DND-41 (cell line): ENCODE measurements around the gene CASKIN2.

Experiments
- ATAC-seq: fragments of 200-7000 bp; cut with Tn5 transposase; 3 replicates; pipeline ENCODE4 v1.9.1; 2021; ENCODE audit warnings: low read depth; ENCODE audit not compliant: insufficient read depth
- DNase-seq: peaks from one replicate; pipeline ENCODE4 v3.0.0-alpha.2; 2020
- H2AFZ ChIP-seq: 2 replicates; pipeline ENCODE4 v1.6.0; 2012; ENCODE audit warnings: low read depth, low read length
- H3K27ac ChIP-seq: 2 replicates; pipeline ENCODE4 v1.5.1; 2012; ENCODE audit warnings: low read length, inconsistent platforms
- H3K27me3 ChIP-seq: fragments of 200-600 bp; sonication (generic); 2 replicates; pipeline ENCODE4 v1.6.0; 2012; ENCODE audit warnings: low read length, mild to moderate bottlenecking, inconsistent platforms; ENCODE audit not compliant: insufficient read depth, poor library complexity
- H3K36me3 ChIP-seq: 2 replicates; pipeline ENCODE4 v1.5.1; 2012; ENCODE audit warnings: low read length, inconsistent platforms; ENCODE audit not compliant: insufficient read depth
- H3K4me1 ChIP-seq: 2 replicates; pipeline ENCODE4 v1.5.1; 2012; ENCODE audit warnings: mild to moderate bottlenecking, low read length; ENCODE audit not compliant: insufficient read depth
- H3K4me2 ChIP-seq: 2 replicates; pipeline ENCODE4 v1.6.0; 2012; ENCODE audit warnings: mild to moderate bottlenecking, moderate library complexity, low read length, inconsistent platforms; ENCODE audit not compliant: insufficient read depth
- H3K4me3 ChIP-seq, 2 experiments: fragments of 200-600 bp in 1 of 2; shearing (Covaris generic) in 1 of 2; 2 replicates each; pipeline ENCODE4 v1.5.1; 2012 to 2016; ENCODE audit warnings: inconsistent platforms in 2 of 2, low read length in 2 of 2, mild to moderate bottlenecking in 2 of 2, low read depth in 1 of 2, moderate library complexity in 1 of 2
- H3K79me2 ChIP-seq: 2 replicates; pipeline ENCODE4 v1.6.0; 2012; ENCODE audit warnings: low read length, inconsistent platforms; ENCODE audit not compliant: insufficient read depth
- H3K9ac ChIP-seq: 2 replicates; pipeline ENCODE4 v1.6.0; 2012; ENCODE audit warnings: low read depth, mild to moderate bottlenecking, inconsistent platforms, low read length, moderate library complexity
- H3K9me3 ChIP-seq: 2 replicates; pipeline ENCODE4 v1.5.1; 2012; ENCODE audit warnings: low read length, moderate library complexity, mild to moderate bottlenecking, inconsistent platforms; ENCODE audit not compliant: insufficient read depth, severe bottlenecking
- H4K20me1 ChIP-seq: 2 replicates; pipeline ENCODE4 v1.6.0; 2012; ENCODE audit warnings: low read length; ENCODE audit not compliant: insufficient read depth
- EZH2 ChIP-seq: IDR thresholded peaks from 3 replicates; pipeline ENCODE4 v1.6.1; 2012; ENCODE audit warnings: borderline replicate concordance, low read depth, mild to moderate bottlenecking, moderate library complexity, low read length, inconsistent platforms; ENCODE audit not compliant: severe bottlenecking
- TF ChIP-seq, protein P1 (sequence below): IDR thresholded peaks from 2 replicates; pipeline ENCODE4 v1.5.1; 2012; ENCODE audit warnings: borderline replicate concordance, low read length, moderate library complexity, mild to moderate bottlenecking; ENCODE audit not compliant: poor library complexity, severe bottlenecking; ENCODE audit errors: extremely low read depth

The CASKIN2 gene

DNA sequence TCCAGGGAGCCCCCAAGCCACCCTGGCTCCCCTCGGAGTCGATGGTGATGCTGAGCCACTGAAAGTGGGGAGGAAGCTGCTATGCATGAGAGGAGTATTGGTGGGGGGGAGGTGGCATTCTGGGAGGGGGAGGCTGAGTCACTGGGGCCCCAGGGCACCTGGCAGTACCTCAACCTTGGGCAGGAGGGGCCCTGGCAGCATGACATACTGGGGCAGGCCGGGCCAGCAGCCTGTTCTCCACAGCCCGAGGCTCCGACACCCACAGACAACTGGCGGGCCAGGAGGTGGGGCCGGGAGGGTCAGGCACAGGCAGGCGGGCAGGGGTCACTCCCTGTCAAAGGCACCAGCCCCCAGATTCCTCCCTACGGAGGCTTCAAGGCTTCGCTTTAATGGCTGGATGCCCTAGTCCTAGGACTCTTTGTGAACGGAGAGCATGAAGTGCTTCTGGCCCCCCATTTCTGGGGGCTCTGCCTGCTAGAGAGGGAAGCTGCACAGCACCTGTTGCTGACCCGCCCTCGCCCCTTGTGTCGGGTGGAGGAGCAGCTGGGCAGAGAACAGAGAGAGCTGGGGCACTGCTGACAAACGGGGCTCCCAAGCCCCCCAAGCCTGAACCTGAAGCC, 928 bp downstream of the CASKIN2 start:
- Histone ChIP-seq H3K27me3 (no peaks in the 10 kb centered on the region), H2AFZ (peak overlapping the region; percentile 74), H3K9ac (peak overlapping the region; percentile 79), H3K27ac (peak overlapping the region; percentile 66), H4K20me1 (peaks cover 41% of the 10 kb centered on the region), H3K4me3 (peak overlapping the region; percentile 62 to 67; a peak in 3 of 4 replicates), H3K4me1 (peaks cover 55% of the 10 kb centered on the region), H3K36me3 (peaks cover 42% of the 10 kb centered on the region), H3K9me3 (no peaks in the 10 kb centered on the region), H3K4me2 (peak overlapping the region; percentile 92), H3K79me2 (peaks cover 41% of the 10 kb centered on the region)
- DNase-seq (peak; percentile 25), ATAC-seq (no peak)
- TF ChIP-seq EZH2 = no peak
- TF ChIP-seq, protein P1, sequence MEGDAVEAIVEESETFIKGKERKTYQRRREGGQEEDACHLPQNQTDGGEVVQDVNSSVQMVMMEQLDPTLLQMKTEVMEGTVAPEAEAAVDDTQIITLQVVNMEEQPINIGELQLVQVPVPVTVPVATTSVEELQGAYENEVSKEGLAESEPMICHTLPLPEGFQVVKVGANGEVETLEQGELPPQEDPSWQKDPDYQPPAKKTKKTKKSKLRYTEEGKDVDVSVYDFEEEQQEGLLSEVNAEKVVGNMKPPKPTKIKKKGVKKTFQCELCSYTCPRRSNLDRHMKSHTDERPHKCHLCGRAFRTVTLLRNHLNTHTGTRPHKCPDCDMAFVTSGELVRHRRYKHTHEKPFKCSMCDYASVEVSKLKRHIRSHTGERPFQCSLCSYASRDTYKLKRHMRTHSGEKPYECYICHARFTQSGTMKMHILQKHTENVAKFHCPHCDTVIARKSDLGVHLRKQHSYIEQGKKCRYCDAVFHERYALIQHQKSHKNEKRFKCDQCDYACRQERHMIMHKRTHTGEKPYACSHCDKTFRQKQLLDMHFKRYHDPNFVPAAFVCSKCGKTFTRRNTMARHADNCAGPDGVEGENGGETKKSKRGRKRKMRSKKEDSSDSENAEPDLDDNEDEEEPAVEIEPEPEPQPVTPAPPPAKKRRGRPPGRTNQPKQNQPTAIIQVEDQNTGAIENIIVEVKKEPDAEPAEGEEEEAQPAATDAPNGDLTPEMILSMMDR = no peak

DNA sequence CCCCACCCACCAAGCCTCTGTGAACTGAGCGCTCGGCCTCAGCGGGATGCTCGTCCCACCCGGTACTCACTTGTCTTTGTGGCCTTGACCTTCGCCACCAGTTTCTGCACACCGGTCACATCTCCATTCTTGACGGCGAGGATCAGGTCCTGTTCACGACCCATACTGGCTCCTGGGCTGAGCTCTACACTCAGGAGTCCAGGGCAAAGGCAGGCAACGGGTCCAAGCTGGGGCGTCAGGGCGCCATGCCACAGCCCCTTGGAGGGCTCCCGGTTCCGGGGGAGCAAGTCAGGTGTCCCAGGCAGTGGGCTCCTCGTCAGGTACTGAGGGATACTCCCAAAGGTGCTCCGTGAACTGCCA, 1.7 kb downstream of the CASKIN2 start:
- TF ChIP-seq, protein P1 = no peak
- TF ChIP-seq EZH2 = no peak
- peak overlapping the region; percentile 79; the same call in 1 of the 2 replicates for H3K9ac ChIP-seq
- H3K4me3 ChIP-seq = 0 out of 4 replicates have a peak overlapping the region, but pooled peaks of 1 of the 2 experiments have one; percentile 67
- peaks cover 42% of the 10 kb centered on the region for H4K20me1 ChIP-seq
- H2AFZ ChIP-seq = no peak overlapping the region
- no peak overlapping the region; the same call in 1 of the 2 replicates for H3K27ac ChIP-seq
- H3K79me2 ChIP-seq = peaks cover 42% of the 10 kb centered on the region
- H3K36me3 ChIP-seq = peaks cover 37% of the 10 kb centered on the region
- ATAC-seq (no peak), DNase-seq (no peak)
- H3K4me1 ChIP-seq = peaks cover 54% of the 10 kb centered on the region
- H3K4me2 ChIP-seq = peak overlapping the region; percentile 92
- H3K9me3 ChIP-seq = no peaks in the 10 kb centered on the region
- H3K27me3 ChIP-seq = no peaks in the 10 kb centered on the region

DNA sequence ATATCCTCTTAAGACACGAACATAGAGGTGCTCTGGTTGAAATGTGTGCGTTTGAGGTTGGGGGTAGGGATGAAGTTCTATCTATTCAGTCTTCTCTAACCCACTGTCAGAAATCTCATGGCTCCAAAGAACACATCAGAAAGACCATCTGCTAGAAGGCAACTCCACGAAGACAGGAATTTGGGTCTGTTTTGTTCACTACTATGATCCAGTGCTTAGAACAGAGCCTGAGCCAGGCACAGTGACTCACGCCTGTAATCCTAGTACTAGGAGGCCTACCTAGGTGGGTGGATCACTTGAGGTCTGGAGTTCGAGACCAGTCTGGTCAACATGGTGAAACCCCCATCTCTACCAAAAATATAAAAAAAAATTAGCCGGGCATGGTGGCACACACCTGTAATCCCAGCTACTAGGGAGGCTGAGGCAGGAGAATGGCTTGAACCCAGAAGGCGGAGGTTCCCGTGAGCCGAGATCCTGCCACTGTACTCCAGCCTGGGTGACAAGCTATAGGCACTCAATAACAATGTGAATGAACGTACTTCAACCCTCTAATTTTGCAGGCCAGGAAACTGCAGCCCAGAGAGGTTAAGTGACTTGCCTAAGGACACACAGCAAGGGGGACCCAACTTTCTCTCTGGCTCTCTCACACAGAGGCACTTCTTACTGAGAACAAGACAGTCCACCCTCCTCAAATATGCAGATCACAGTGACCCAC, 2.3 kb downstream of the CASKIN2 start:
- H3K4me1 ChIP-seq = peaks cover 48% of the 10 kb centered on the region
- no peak overlapping the region; the same call in 1 of the 2 replicates for H3K27ac ChIP-seq
- no peaks in the 10 kb centered on the region for H3K9me3 ChIP-seq
- no peak for ATAC-seq
- peaks cover 43% of the 10 kb centered on the region for H4K20me1 ChIP-seq
- H2AFZ ChIP-seq = no peak overlapping the region
- peak overlapping the region; percentile 92 for H3K4me2 ChIP-seq
- 0 out of 4 replicates have a peak overlapping the region, but pooled peaks of 1 of the 2 experiments have one; percentile 67 for H3K4me3 ChIP-seq
- no peak for DNase-seq
- H3K9ac ChIP-seq = peak overlapping the region; percentile 79; the same call in 1 of the 2 replicates
- TF ChIP-seq, protein P1 = no peak
- TF ChIP-seq EZH2 = no peak
- H3K27me3 ChIP-seq = no peaks in the 10 kb centered on the region
- H3K36me3 ChIP-seq = peaks cover 37% of the 10 kb centered on the region
- H3K79me2 ChIP-seq = peaks cover 42% of the 10 kb centered on the region
